Upper lobe of right lung (tissue), 1 donor: Measurements from ENCODE around the gene TRIM9. TPM values are rescaled to one million over a fixed set of nuclear protein-coding genes. Genes with fewer than 3 reads are reported as not detected.

Experiments
- ATAC-seq: fragments of 200-7000 bp; cut with Tn5 transposase; one replicate; pipeline ENCODE4 v1.9.1; 2020; ENCODE audit warnings: mild to moderate bottlenecking, moderate library complexity
- DNase-seq: peaks from one replicate; pipeline ENCODE4 v3.0.0-alpha.2; 2020
- H3K27ac ChIP-seq: fragments of 200-600 bp; one replicate; pipeline ENCODE4 v1.8.0; 2022
- H3K27me3 ChIP-seq: fragments of 200-600 bp; one replicate; pipeline ENCODE4 v1.8.0; 2022; ENCODE audit warnings: mild to moderate bottlenecking
- H3K36me3 ChIP-seq: fragments of 200-600 bp; one replicate; pipeline ENCODE4 v1.8.0; 2022
- H3K4me1 ChIP-seq: fragments of 200-600 bp; one replicate; pipeline ENCODE4 v1.8.0; 2022
- H3K4me3 ChIP-seq: fragments of 200-600 bp; one replicate; pipeline ENCODE4 v1.8.0; 2022; ENCODE audit warnings: mild to moderate bottlenecking
- H3K9me3 ChIP-seq: fragments of 200-600 bp; one replicate; pipeline ENCODE4 v1.8.0; 2022
- intact Hi-C: fragments of 100-400 bp; cut with DNase I; formaldehyde crosslinking; loops from one replicate; pipeline ENCODE4 v1.11.0; 2022
- total RNA-seq: library from RNA; stranded (reverse); fragmentation: NEBNext Ultra II Directional; extraction: Animal tissue kit (Norgen Biotek cat#: 25700); gene quantifications from one replicate; pipeline ENCODE4 v1.2.1, GENCODE V29; 2021
- TF ChIP-seq, protein P1 (sequence below): fragments of 200-600 bp; IDR thresholded peaks from one replicate; pipeline ENCODE4 v1.8.0; 2022; ENCODE audit warnings: antibody characterized with exemption
- donor health status: DM: no; HTN: yes; CAD: no; lungs with severe emphysema.

Gene TRIM9
- total RNA-seq, 1 donor from 2014 or later, result 0.32 TPM

DNA sequence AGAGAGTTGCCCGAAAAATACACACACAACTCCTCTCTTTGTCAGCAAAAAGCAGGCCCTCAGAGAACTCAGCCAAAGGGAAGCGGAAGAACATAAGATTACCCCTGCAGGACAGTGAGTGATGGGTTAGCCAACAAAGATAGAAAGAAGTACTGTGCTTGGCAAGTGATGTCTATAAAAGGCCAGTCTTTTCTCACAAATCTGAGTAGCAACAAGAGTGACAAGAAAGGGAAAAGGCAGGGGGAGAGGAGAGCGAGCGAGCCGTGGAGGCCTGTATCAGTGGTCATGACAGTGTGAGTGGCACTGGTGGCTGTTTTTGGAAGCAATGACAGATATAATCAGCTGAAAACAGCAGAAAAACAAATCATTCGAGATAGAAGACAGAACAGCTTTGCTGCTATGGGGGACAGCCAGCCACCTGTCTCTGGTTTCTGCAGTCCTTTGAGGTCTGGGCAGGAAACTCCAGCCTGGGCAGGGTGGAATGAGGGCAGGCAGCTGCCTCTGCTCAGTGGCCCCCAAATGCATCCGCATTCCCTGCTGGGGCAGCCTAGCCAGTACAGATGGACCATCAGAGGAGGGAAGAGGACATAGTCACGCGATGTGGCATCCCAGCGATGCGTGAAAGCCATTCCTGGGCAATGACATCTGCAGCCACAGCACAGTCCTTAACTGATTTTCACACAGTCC is 74.7 kb downstream of the TRIM9 start:
- DNase-seq (no peak), ATAC-seq (no peak)
- intact Hi-C loops, result no loop called here

DNA sequence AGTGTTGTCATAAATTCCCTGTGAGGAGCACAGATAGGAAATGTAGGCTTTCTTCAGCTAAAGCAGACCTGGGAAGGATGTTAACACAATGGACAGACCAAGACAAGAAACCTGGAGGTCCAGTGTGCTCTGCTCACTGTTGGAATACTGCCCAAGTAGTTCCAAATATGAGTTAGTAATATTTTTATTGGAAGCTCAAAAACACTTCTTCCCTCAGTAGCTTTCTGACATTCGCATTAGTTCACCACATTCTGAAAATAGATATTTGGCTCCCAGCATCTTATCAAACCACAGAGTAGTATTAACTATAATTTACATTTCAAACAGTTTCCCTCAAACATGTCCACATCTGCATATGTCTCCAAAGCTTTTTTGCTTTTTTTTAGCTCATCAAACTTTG is 75.8 kb downstream of the TRIM9 start:
- TF ChIP-seq, protein P1, sequence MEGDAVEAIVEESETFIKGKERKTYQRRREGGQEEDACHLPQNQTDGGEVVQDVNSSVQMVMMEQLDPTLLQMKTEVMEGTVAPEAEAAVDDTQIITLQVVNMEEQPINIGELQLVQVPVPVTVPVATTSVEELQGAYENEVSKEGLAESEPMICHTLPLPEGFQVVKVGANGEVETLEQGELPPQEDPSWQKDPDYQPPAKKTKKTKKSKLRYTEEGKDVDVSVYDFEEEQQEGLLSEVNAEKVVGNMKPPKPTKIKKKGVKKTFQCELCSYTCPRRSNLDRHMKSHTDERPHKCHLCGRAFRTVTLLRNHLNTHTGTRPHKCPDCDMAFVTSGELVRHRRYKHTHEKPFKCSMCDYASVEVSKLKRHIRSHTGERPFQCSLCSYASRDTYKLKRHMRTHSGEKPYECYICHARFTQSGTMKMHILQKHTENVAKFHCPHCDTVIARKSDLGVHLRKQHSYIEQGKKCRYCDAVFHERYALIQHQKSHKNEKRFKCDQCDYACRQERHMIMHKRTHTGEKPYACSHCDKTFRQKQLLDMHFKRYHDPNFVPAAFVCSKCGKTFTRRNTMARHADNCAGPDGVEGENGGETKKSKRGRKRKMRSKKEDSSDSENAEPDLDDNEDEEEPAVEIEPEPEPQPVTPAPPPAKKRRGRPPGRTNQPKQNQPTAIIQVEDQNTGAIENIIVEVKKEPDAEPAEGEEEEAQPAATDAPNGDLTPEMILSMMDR, result no peak
- Histone ChIP-seq H3K27ac (no peak overlapping the region), H3K9me3 (no peaks in the 10 kb centered on the region), H3K4me3 (no peak overlapping the region), H3K36me3 (no peaks in the 10 kb centered on the region), H3K4me1 (no peaks in the 10 kb centered on the region), H3K27me3 (no peaks in the 10 kb centered on the region)
- ATAC-seq (no peak), DNase-seq (no peak)
- intact Hi-C loops, result no loop called here

More for the DNA sequence above, 74.7 kb downstream of the TRIM9 start:
- TF ChIP-seq, protein P1, result no peak
- no peaks in the 10 kb centered on the region for H3K36me3 ChIP-seq
- no peaks in the 10 kb centered on the region for H3K27me3 ChIP-seq
- no peaks in the 10 kb centered on the region for H3K4me1 ChIP-seq
- H3K9me3 ChIP-seq, result no peaks in the 10 kb centered on the region
- no peak overlapping the region for H3K4me3 ChIP-seq
- no peak overlapping the region for H3K27ac ChIP-seq

DNA sequence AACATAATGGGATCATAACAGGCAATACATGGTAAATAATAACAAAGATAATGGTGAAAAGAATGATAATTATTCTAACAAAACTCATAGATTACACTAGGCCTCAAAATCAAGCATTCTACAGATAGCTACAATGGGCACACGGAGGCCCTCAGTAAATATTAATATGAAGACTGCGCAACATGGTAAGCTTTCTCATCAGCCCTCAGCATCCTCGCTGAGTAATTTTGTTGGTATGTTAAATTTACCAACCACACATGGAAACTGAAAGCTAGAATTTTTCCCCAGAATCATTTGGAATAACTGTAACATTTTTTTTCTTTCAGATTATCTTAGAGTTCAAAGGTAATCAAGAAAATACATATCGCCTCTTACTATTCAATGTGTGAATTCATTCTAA is 76.4 kb downstream of the TRIM9 start:
- intact Hi-C loops, result no loop called here

GRCh38 chr14:51014625-51015024 is 80.3 kb downstream of the TRIM9 start:
- intact Hi-C loops, result no loop called here
- no peaks in the 10 kb centered on the region for H3K4me1 ChIP-seq
- no peak overlapping the region for H3K27ac ChIP-seq
- no peaks in the 10 kb centered on the region for H3K9me3 ChIP-seq
- no peaks in the 10 kb centered on the region for H3K36me3 ChIP-seq
- ATAC-seq, result no peak
- no peak for DNase-seq
- TF ChIP-seq, protein P1, result no peak
- H3K4me3 ChIP-seq, result no peak overlapping the region
- H3K27me3 ChIP-seq, result no peaks in the 10 kb centered on the region

More for the DNA sequence above, 76.4 kb downstream of the TRIM9 start:
- no peaks in the 10 kb centered on the region for H3K27me3 ChIP-seq
- no peak for DNase-seq
- no peak overlapping the region for H3K27ac ChIP-seq
- H3K4me1 ChIP-seq, result no peaks in the 10 kb centered on the region
- H3K9me3 ChIP-seq, result no peaks in the 10 kb centered on the region
- H3K36me3 ChIP-seq, result no peaks in the 10 kb centered on the region
- TF ChIP-seq, protein P1, result no peak
- H3K4me3 ChIP-seq, result no peak overlapping the region
- no peak for ATAC-seq

GRCh38 chr14:51014086-51014485 is 80.8 kb downstream of the TRIM9 start:
- intact Hi-C loops, result no loop called here
- no peaks in the 10 kb centered on the region for H3K9me3 ChIP-seq
- H3K4me1 ChIP-seq, result no peaks in the 10 kb centered on the region
- no peak overlapping the region for H3K27ac ChIP-seq
- DNase-seq (no peak), ATAC-seq (no peak)
- TF ChIP-seq, protein P1, result no peak
- H3K27me3 ChIP-seq, result no peaks in the 10 kb centered on the region
- H3K4me3 ChIP-seq, result no peak overlapping the region
- H3K36me3 ChIP-seq, result no peaks in the 10 kb centered on the region

DNA sequence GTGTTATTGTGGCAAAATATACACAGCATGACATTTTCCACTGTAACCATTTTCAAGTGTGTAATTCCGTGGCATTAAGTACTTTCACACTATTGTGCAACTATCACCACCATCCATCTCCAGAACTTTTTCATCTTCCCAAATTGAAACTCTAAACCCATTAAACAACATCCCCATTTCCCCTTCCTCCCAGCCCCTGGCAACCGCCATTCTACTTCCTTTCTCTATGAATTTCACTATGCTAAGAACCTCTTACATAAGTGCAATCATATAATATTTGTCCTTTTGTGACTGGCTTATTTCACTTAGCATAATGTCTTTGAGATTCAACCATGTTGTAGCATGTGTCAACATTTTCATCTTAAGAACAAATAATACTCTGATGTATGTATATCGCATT is 82.8 kb downstream of the TRIM9 start:
- no peak for DNase-seq
- TF ChIP-seq, protein P1, result no peak
- Histone ChIP-seq H3K36me3 (no peaks in the 10 kb centered on the region), H3K4me1 (peaks cover 2% of the 10 kb centered on the region), H3K9me3 (no peaks in the 10 kb centered on the region), H3K27ac (no peak overlapping the region), H3K27me3 (no peaks in the 10 kb centered on the region), H3K4me3 (no peak overlapping the region)
- ATAC-seq, result no peak
- intact Hi-C loops, result no loop called here
